T-helper 22 cell (primary cell): ENCODE results near the gene FPR1.

Experiments
- DNase-seq: peaks from one replicate; pipeline ENCODE4 v3.0.0-alpha.2; 2020; ENCODE audit warnings: low read depth

Gene FPR1

GRCh38 chr19:51737924-51738323 lies 13.8 kb downstream of the FPR1 start:
- no peak for DNase-seq

- no peak for DNase-seq
Measured at GRCh38 chr19:51737389-51737788, 14.3 kb downstream of the FPR1 start.

- DNase-seq = no peak
Measured at GRCh38 chr19:51735759-51736449, 15.8 kb downstream of the FPR1 start.

GRCh38 chr19:51733742-51734522 lies 17.7 kb downstream of the FPR1 start:
- no peak for DNase-seq

- DNase-seq = no peak
Measured at GRCh38 chr19:51729781-51730180, 21.9 kb downstream of the FPR1 start.

GRCh38 chr19:51727349-51727880 lies 24.3 kb downstream of the FPR1 start:
- no peak for DNase-seq

GRCh38 chr19:51726049-51726448 lies 25.6 kb downstream of the FPR1 start:
- DNase-seq = no peak

- DNase-seq = no peak
Measured at GRCh38 chr19:51724543-51724942, 27.1 kb downstream of the FPR1 start.

- DNase-seq = no peak
Measured at GRCh38 chr19:51722492-51722891, 29.2 kb downstream of the FPR1 start.

- DNase-seq = no peak
Measured at GRCh38 chr19:51721905-51722304, 29.8 kb downstream of the FPR1 start.

- DNase-seq = no peak
Measured at GRCh38 chr19:51719251-51719988, 32.3 kb downstream of the FPR1 start.

- no peak for DNase-seq
Measured at GRCh38 chr19:51716925-51717324, 34.8 kb downstream of the FPR1 start.

- no peak for DNase-seq
Measured at GRCh38 chr19:51715850-51716249, 35.8 kb downstream of the FPR1 start.

GRCh38 chr19:51714848-51715247 lies 36.8 kb downstream of the FPR1 start:
- no peak for DNase-seq

- no peak for DNase-seq
Measured at GRCh38 chr19:51713319-51714285, 38.1 kb downstream of the FPR1 start.

GRCh38 chr19:51712461-51713081 lies 39.1 kb downstream of the FPR1 start:
- DNase-seq = no peak

- DNase-seq = no peak
Measured at GRCh38 chr19:51711702-51712101, 40.0 kb downstream of the FPR1 start.

- no peak for DNase-seq
Measured at GRCh38 chr19:51710163-51710562, 41.5 kb downstream of the FPR1 start.

- DNase-seq = no peak
Measured at GRCh38 chr19:51709575-51709974, 42.1 kb downstream of the FPR1 start.

GRCh38 chr19:51708811-51709210 lies 42.9 kb downstream of the FPR1 start:
- DNase-seq = no peak

GRCh38 chr19:51706885-51707284 lies 44.8 kb downstream of the FPR1 start:
- DNase-seq = no peak
